GM18505 (cell line): ENCODE measurements around the gene RPUSD2.
"Not testable (repeated sequence)": the region's sequence is repeated elsewhere in the genome, so short reads cannot be mapped to it uniquely, and the experiment has no call there.

Source experiments
- ATAC-seq: cut with Tn5 transposase; IDR thresholded peaks from one replicate; pipeline ENCODE4 v1.9.1; 2021; ENCODE audit not compliant: unreplicated experiment
- POLR2A ChIP-seq: IDR thresholded peaks from 4 replicates; pipeline ENCODE4 v1.6.1; 2011; ENCODE audit warnings: borderline replicate concordance; ENCODE audit not compliant: insufficient read depth, insufficient read length; ENCODE audit errors: extremely low read depth

The RPUSD2 gene

DNA sequence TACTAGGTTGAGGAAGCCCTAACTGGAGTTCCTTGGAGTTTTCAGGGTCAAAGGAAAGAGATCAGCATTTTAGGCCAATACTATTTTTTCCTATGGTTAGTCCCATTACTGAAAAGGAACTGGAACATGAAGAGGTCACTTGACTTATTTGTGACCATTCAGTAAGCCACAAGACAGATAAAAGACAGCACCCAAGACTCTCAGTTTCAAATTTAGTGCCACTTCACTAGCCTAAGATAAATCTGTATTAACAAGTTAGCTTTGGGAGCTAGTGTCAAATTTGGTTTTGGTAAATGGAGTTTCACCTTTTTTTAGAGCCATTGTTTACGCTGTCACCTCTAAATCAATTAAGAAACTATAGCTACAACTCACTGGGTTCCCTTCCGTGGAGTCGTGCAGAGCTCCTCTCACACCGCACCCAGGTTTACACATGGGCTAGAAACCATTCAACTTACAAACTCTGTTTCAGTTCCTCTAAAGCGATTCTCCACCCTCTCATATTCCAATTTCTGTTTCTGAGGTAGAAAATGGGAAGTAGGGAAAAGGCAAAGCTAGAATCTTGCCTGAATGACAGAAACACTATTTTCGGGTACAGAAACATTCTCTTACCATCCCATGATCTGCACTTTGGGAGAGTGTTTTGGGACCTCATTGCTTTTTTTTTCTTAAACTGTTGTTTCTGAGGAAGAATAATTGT, 18.6 kb upstream of the RPUSD2 start:
- peak; percentile 73 for ATAC-seq
- TF ChIP-seq POLR2A: no peak

- no peak for ATAC-seq
- no peak for TF ChIP-seq POLR2A
Observed at GRCh38 chr15:40554161-40554525, 15.0 kb upstream of the RPUSD2 start.

GRCh38 chr15:40555876-40556275, 13.2 kb upstream of the RPUSD2 start:
- no peak for ATAC-seq
- no peak for TF ChIP-seq POLR2A

DNA sequence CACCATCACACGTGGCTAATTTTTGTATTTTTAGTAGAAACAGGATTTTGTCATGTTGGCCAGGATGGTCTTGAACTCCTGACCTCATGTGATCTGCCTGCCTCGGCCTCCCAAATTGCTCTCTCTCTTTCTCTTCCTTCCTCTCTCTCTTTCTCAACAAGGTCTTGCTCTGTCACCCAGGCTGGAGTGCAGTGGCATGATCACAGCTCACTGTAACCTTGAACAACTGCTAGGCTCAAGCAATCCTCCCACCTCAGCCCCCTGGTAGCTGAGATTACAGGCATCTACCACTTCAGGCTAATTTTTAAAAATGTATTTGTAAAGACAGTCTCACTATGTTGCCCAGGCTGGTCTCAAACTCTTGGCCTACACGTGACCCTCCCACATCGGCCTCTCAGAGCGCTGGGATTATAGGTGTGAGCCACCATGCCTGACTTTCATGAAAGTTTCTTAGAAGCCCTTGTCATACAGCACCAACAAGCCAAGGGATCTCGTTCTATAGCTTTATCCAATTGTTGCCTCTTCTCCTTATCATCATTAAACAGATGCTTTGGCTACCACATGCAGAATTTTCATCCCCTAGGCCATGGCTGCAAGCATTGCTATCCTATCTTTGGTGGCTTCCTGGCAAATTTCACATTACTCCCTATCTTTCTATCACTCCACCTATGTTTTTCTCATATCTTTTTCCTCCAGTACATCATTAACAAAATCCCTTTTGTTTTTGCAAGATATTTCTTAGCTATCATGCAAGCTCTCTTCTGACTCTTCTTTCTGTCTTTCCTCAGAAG, 10.0 kb upstream of the RPUSD2 start:
- TF ChIP-seq POLR2A: no peak
- ATAC-seq: no peak

DNA sequence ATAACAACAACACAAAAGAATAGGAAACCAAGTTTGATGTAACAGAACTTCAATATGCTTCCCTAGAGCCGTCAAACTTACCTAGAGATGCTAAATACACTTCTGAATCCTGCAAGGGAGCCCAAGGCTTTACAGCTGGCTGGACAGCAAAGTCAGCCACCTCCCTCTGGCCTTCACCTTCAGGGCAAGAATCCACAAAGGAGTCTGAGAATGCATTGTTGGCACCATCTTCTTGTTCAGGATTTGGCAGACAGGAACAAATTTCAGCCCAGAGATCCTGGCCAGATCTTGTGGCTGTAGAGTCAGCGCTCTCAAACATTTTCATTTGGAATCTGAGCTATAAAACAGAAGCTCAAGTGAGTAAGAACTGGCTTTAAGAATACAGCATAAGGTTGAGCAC, 6.4 kb upstream of the RPUSD2 start:
- TF ChIP-seq POLR2A: no peak

DNA sequence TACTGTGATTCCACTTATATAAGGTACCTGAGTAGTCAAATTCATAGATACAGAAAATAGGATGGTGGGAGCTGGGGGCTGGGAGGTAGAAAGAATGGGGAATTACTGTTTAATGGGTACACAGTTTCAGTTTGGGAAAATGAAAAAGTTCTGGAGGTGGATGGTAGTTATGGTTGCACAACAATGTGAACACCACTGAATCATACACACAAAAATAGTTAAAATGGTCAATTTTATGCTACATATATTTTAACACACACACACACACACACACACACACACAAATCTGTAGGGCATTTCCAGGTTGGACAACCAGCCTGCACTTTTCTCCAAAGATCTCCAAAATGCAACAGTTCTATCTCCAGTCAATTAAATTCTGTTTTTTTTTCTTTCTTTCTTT, 5.7 kb upstream of the RPUSD2 start:
- TF ChIP-seq POLR2A: no peak
- no peak for ATAC-seq

More for the DNA sequence above, 6.4 kb upstream of the RPUSD2 start:
- no peak for ATAC-seq

- TF ChIP-seq POLR2A: peak; percentile 95
- ATAC-seq: peak; percentile 92
Observed at GRCh38 chr15:40564591-40565332, 4.3 kb upstream of the RPUSD2 start, which contains the start of gene CCDC32. CCDC32 (minus strand) TSS chr15:40565042; CDS start chr15:40563015, 2,027 bp downstream.

DNA sequence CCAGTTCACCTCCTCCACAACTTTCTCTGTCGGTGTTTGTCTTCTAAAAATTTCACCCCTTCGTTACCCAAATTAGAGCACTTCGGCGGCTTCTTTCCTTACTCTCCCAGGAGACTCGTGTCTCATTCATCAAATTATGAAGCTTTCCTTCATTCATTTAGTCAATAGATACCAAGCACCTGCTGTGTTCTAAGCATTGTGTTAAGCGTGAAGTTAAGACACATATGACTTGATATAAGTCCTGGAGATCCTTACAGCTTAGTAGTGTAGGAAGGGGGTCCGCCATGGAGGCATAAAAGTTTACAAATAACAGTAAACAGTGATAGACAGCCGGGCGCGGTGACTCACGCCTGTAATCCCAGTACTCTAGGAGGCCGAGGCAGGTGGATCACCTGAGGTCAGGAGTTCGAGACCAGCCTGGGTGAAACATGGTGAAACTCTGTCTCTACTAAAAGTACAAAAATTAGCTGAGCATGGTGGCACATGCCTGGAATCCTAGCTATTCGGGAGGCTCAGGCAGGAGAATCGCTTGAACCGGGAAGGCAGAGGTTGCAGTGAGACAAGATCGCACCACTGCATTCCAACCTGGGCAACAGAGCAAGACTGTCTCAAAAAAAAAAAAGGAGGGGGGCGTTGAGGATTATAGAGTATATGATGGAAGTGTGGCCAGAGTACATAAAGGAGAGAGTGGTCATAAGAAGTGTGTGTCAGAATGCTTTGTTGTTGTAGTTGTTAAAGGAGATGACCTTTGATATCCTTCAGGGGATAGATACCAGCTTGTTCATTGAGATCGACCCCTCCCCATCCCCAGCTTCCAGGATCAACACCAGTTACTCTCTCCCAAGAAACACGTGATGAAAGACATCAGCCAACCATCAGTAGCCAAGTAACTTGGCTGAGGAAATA, 3.5 kb upstream of the RPUSD2 start:
- TF ChIP-seq POLR2A: no peak
- no peak for ATAC-seq

GRCh38 chr15:40567111-40567510, 2.0 kb upstream of the RPUSD2 start:
- no peak for ATAC-seq
- TF ChIP-seq POLR2A: no peak

DNA sequence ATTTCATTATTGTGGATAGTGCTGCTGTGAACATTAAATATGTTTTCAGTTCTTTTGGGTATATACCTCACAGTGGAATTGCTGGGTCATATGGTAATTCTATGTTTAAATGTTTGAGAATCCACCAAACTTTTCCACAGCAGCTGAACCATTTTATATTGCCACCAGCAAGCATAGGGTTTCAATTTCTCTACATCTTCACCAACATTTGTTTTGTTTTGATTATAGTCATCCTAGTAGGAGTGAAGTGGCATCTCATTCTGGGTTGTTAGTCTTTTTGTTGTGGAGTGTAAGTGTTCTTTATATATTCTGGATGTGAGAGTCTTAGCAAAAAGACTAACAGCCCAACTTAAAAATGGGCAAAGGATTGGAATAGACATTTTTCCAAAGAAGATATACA, 6.0 kb downstream of the RPUSD2 start:
- TF ChIP-seq POLR2A: no peak
- no peak for ATAC-seq

DNA sequence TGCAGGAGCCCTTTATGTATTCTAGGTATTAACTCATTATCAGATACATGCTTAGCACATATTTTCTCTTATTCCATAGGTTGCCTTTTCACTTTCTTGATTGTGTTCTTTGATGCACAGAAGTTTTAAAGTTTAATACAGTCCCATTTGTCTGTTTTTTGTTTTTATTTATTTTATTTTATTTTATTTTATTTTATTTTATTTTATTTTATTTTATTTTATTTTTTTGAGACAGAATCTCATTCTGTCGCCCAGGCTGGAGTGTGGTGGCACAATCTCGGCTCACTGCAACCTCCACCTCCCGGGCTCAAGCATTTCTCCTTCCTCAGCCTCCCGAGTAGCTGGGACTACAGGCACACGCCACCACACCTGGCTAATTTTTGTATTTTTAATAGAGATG, 7.8 kb downstream of the RPUSD2 start:
- not testable (repeated sequence) for ATAC-seq

DNA sequence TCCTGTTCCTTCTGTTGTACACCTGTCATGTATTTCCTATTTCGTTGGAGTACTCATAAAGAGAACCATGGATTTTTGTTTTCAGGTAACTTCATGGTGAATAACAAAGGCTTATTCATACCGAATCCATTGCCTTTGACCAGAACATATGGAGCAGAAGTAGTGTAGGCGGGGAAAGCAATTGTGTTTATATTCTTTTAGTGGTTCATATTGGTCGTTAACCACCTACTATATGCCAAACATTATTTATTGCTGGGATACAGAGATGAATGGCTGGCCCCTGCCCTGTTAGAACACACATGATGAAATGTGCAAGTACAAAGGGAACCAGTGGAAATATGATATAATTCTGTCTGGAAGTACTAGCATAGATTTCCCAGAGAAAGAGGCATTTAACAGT, 9.8 kb downstream of the RPUSD2 start:
- ATAC-seq: no peak
- TF ChIP-seq POLR2A: no peak

DNA sequence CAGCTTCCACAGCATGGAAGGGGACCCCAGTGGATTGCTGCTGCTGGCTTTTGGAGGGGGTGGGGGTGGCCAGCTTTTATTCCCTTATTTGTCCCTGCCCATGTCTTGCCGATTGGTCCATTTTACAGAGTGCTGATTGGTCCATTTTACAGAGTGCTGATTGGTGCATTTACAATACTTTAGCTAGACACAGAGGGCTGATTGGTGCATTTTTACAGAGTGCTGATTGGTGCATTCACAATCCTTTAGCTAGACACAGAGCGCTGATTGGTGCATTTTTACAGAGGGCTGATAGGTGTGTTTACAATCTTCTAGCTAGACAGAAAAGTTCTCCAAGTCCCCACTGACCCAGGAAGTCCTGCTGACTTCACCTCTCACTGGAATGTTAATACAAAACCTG, 12.7 kb downstream of the RPUSD2 start:
- ATAC-seq: not testable (repeated sequence)
